H1 (cell line): ENCODE measurements around the gene ZYG11B. TPM values are rescaled to one million over a fixed set of nuclear protein-coding genes. Genes with fewer than 3 reads are reported as not detected.

Source experiments
- POU5F1 ChIP-seq: IDR thresholded peaks from 2 replicates; pipeline ENCODE4 v1.6.1; 2011; ENCODE audit warnings: low read depth, mild to moderate bottlenecking, low read length, moderate library complexity
- polyA plus RNA-seq, 7 experiments: library from polyadenylated mRNA; depleted of rRNA in 3 of 7; stranded (reverse) in 5 of 7; unstranded in 2 of 7; fragments of >200 nt in 5 of 7; fragments of 200-250 nt in 2 of 7; gene quantifications; 1 replicate in 5 of 7; 2 replicates in 1 of 7; 4 replicates in 1 of 7; pipeline versions ENCODE4 v1.2.1 to v1.2.3, GENCODE V29; 2011 to 2013; ENCODE audit warnings: missing spikeins in 2 of 7, mixed read lengths in 2 of 7
- total RNA-seq: library from RNA; stranded (reverse); fragmentation: NEBNext Ultra II Directional; extraction: Animal tissue kit (Norgen Biotek cat#: 25700); gene quantifications from 2 replicates; pipeline ENCODE4 v1.2.1, GENCODE V29; 2021

Gene ZYG11B
- total and polyA plus RNA-seq, 2 of the 8 experiments (the other 6 are each of a cell fraction or from before 2014, with no cell fraction given) = 4.4 to 20.9 TPM

DNA sequence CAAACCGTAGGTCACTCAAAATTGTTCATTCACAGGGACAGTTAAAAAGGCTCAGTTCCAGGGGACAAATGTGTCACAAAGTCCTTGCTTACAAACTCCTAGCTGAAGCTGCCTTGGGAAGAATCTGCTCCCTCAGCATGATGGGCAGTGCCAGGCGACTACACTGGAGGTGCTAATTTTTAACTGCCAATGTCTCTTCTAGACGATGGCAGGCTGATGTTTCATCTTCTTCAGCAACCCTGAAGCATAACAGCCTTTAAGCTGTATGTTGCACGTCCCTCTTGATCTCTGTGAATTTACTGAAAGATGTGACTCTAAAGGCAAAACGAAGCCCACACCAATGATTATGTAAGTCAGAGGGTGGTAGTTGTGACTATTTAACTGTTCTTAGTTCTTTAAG is 39.4 kb upstream of the ZYG11B start (continued):
- no peak for TF ChIP-seq POU5F1
